ENCODE data around the gene KRT38.

DNA sequence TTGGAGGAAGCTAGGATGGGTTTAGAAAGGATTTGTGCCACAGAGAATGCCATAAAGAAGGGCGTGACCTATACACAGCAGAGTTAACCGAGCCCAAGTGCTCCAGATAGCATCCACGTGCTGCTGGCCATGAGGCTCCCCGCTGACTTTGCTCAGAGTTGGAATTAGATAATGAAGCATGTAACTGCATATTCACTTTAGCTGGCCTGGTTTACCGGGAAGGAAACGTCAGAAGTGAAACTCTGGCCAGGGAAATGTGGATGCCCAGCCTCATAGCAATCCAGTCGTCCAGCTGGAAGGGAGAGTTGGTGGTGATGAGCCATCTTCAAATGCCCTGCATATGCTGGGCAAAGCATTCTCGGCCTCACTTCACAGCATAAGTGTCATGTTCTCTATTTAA is 34.1 kb upstream of the KRT38 start:
- TF ChIP-seq, protein P1, sequence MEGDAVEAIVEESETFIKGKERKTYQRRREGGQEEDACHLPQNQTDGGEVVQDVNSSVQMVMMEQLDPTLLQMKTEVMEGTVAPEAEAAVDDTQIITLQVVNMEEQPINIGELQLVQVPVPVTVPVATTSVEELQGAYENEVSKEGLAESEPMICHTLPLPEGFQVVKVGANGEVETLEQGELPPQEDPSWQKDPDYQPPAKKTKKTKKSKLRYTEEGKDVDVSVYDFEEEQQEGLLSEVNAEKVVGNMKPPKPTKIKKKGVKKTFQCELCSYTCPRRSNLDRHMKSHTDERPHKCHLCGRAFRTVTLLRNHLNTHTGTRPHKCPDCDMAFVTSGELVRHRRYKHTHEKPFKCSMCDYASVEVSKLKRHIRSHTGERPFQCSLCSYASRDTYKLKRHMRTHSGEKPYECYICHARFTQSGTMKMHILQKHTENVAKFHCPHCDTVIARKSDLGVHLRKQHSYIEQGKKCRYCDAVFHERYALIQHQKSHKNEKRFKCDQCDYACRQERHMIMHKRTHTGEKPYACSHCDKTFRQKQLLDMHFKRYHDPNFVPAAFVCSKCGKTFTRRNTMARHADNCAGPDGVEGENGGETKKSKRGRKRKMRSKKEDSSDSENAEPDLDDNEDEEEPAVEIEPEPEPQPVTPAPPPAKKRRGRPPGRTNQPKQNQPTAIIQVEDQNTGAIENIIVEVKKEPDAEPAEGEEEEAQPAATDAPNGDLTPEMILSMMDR (IDR thresholded peaks at IDR 0.05), result no peak
- TF ChIP-seq POLR2A (IDR thresholded peaks at IDR 0.05), result no peak

All from ovary (tissue), 3 donors.